Measurements from ENCODE around the gene PARM1. TPM values are rescaled to one million over a fixed set of nuclear protein-coding genes. Genes with fewer than 3 reads are reported as not detected.
A peak's percentile ranks its signal among the peaks of the same experiment; 100 is the strongest.

The PARM1 gene, protein sequence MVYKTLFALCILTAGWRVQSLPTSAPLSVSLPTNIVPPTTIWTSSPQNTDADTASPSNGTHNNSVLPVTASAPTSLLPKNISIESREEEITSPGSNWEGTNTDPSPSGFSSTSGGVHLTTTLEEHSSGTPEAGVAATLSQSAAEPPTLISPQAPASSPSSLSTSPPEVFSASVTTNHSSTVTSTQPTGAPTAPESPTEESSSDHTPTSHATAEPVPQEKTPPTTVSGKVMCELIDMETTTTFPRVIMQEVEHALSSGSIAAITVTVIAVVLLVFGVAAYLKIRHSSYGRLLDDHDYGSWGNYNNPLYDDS
- total RNA-seq (2014; rRNA removed; shearing (Covaris generic); ENCODE audit: low replicate concordance): 37.6 and 65.0 TPM in 2 replicates

DNA sequence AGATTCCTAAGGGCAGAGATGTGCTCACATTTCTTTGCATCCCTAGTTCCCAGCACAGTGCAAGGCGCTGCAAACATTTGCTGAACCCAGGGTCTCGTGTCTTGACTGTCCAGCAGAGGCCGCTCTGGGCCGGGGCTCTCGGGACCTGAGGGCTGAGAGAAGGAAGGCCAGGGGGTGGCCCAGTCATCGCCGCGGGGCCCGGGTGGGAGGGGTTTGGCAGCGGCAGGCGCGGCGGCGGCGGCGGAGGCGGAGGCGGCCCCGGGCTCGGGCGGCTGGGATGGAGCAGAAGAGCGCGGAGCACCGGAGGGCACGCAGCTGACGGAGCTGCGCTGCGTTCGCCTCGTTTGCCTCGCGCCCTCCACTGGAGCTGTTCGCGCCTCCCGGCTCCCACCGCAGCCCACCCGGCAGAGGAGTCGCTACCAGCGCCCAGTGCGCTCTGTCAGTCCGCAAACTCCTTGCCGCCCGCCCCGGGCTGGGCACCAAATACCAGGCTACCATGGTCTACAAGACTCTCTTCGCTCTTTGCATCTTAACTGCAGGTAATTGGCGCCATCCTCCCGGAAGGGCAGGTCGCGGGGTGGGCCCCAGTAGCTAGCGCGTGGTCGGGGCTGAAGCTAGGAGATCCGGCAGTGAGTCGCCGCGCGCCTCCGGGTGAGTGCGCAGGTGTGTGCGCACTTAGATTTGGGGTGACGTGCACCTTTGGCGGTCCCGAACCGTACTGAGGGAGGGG, at the start of gene PARM1:
TSS of gene PARM1 (plus strand) at position 285 of the 730 bp plus-strand sequence. CDS start at position 497, 212 bp downstream.
- Histone ChIP-seq H3K4me2 (ENCODE audit: low read depth, low read length, poor library complexity, severe bottlenecking) (peak within 1 kb of the TSS; percentile 78), H4K20me1 (ENCODE audit: insufficient read depth, low read depth, low read length) (peaks cover 10% of the 10 kb centered on the region), H3K27me3 (ENCODE audit: low read length) (no peaks in the 10 kb centered on the region), H3K4me1 (ENCODE audit: low read length) (peaks cover 81% of the 10 kb centered on the region), H3K27ac (ENCODE audit: low read length) (peak within 1 kb of the TSS; percentile 97), H3K9me2 (replicated peaks; ENCODE audit: insufficient read depth, low read length) (no peaks in the 10 kb centered on the region), H3K9me3 (ENCODE audit: low read length) (no peaks in the 10 kb centered on the region), H3K79me2 (ENCODE audit: low read length) (peaks cover 43% of the 10 kb centered on the region), H3K4me3 (ENCODE audit: low read length) (peak within 1 kb of the TSS; percentile 80), H3K36me3 (ENCODE audit: insufficient read depth, low read length) (0 out of 2 replicates have a peak, but pooled peaks cover 5% of the 10 kb centered on the region), H3K9ac (ENCODE audit: low read length) (peak within 1 kb of the TSS; percentile 83), H2AFZ (ENCODE audit: low read length) (peak within 1 kb of the TSS; percentile 71; the same call in 1 of the 2 replicates)
- DNase-seq: peak; percentile 97

- H3K79me2 ChIP-seq (ENCODE audit: low read length): no peaks in the 10 kb centered on the region
- no peak overlapping the region for H3K4me3 ChIP-seq (ENCODE audit: low read length)
- no peaks in the 10 kb centered on the region for H3K9me3 ChIP-seq (ENCODE audit: low read length)
- no peaks in the 10 kb centered on the region for H3K9me2 ChIP-seq (replicated peaks; ENCODE audit: insufficient read depth, low read length)
- no peaks in the 10 kb centered on the region for H3K36me3 ChIP-seq (ENCODE audit: insufficient read depth, low read length)
- H3K27ac ChIP-seq (ENCODE audit: low read length): no peak overlapping the region
- no peak overlapping the region for H3K9ac ChIP-seq (ENCODE audit: low read length)
- H2AFZ ChIP-seq (ENCODE audit: low read length): no peak overlapping the region
- H3K4me1 ChIP-seq (ENCODE audit: low read length): peaks cover 13% of the 10 kb centered on the region
- DNase-seq: no peak
- no peaks in the 10 kb centered on the region for H4K20me1 ChIP-seq (ENCODE audit: insufficient read depth, low read depth, low read length)
- H3K4me2 ChIP-seq (ENCODE audit: low read depth, low read length, poor library complexity, severe bottlenecking): peak overlapping the region; percentile 20
- no peaks in the 10 kb centered on the region for H3K27me3 ChIP-seq (ENCODE audit: low read length)
Observed at GRCh38 chr4:74884266-74884665, 48.6 kb upstream of the PARM1 start.

GRCh38 chr4:74886484-74886883, 46.4 kb upstream of the PARM1 start:
- Histone ChIP-seq H3K27me3 (ENCODE audit: low read length) (no peaks in the 10 kb centered on the region), H4K20me1 (ENCODE audit: insufficient read depth, low read depth, low read length) (no peaks in the 10 kb centered on the region), H3K36me3 (ENCODE audit: insufficient read depth, low read length) (no peaks in the 10 kb centered on the region), H3K79me2 (ENCODE audit: low read length) (no peaks in the 10 kb centered on the region), H3K9me3 (ENCODE audit: low read length) (no peaks in the 10 kb centered on the region), H2AFZ (ENCODE audit: low read length) (no peak overlapping the region), H3K4me2 (ENCODE audit: low read depth, low read length, poor library complexity, severe bottlenecking) (no peak overlapping the region), H3K9ac (ENCODE audit: low read length) (no peak overlapping the region), H3K27ac (ENCODE audit: low read length) (no peak overlapping the region), H3K4me3 (ENCODE audit: low read length) (no peak overlapping the region), H3K4me1 (ENCODE audit: low read length) (peaks cover 23% of the 10 kb centered on the region), H3K9me2 (replicated peaks; ENCODE audit: insufficient read depth, low read length) (no peaks in the 10 kb centered on the region)
- DNase-seq: no peak

DNA sequence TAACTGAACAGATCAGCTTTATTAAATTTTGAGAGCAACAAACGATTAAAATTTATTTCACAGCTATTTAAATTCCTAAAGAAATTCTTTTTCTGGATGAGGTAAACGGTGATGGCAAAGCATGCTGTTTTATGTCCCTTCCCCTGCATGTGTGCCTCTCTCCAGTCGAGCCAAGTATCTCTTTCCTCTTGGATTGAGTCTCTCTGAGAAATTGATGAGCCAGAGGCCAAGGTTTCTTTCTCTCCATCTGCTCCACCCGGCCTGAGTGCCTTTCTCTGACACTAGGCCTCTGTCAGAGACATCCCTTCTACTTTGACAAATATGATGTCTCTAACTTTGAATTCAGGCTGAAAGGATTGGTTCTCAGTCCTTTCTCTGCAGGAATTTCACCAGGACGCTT, 42.6 kb upstream of the PARM1 start:
- Histone ChIP-seq H4K20me1 (ENCODE audit: insufficient read depth, low read depth, low read length) (no peaks in the 10 kb centered on the region), H3K27me3 (ENCODE audit: low read length) (no peaks in the 10 kb centered on the region), H3K27ac (ENCODE audit: low read length) (no peak overlapping the region), H3K9me2 (replicated peaks; ENCODE audit: insufficient read depth, low read length) (no peaks in the 10 kb centered on the region), H3K36me3 (ENCODE audit: insufficient read depth, low read length) (no peaks in the 10 kb centered on the region), H3K9me3 (ENCODE audit: low read length) (no peaks in the 10 kb centered on the region), H3K4me1 (ENCODE audit: low read length) (peaks cover 40% of the 10 kb centered on the region), H3K4me2 (ENCODE audit: low read depth, low read length, poor library complexity, severe bottlenecking) (no peak overlapping the region), H3K79me2 (ENCODE audit: low read length) (no peaks in the 10 kb centered on the region), H2AFZ (ENCODE audit: low read length) (no peak overlapping the region), H3K9ac (ENCODE audit: low read length) (no peak overlapping the region), H3K4me3 (ENCODE audit: low read length) (no peak overlapping the region)
- DNase-seq: no peak

DNA sequence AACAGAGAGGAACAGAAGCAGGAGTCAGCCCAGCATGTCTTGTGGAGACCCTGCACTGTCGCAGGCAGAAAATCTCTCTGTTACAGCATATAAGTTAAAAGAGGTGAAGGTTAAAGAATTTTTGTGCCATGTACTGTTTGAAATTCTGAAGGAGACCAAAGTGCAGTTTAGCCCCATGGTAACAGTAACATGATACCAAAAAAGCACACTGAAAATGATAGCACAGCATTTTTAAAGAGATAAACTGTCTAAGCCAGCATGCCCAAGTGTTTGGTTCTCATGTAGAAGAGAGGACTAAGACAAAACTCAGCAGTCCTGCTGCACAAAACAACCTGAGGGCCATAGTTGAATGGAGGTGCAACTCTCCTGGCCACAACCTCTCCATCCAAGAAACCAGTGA, 41.9 kb upstream of the PARM1 start:
- no peak for DNase-seq
- Histone ChIP-seq H4K20me1 (ENCODE audit: insufficient read depth, low read depth, low read length) (no peaks in the 10 kb centered on the region), H3K4me1 (ENCODE audit: low read length) (peaks cover 40% of the 10 kb centered on the region), H3K9me2 (replicated peaks; ENCODE audit: insufficient read depth, low read length) (no peaks in the 10 kb centered on the region), H2AFZ (ENCODE audit: low read length) (no peak overlapping the region), H3K27ac (ENCODE audit: low read length) (no peak overlapping the region), H3K36me3 (ENCODE audit: insufficient read depth, low read length) (no peaks in the 10 kb centered on the region), H3K4me3 (ENCODE audit: low read length) (no peak overlapping the region), H3K9me3 (ENCODE audit: low read length) (no peaks in the 10 kb centered on the region), H3K79me2 (ENCODE audit: low read length) (no peaks in the 10 kb centered on the region), H3K4me2 (ENCODE audit: low read depth, low read length, poor library complexity, severe bottlenecking) (no peak overlapping the region), H3K9ac (ENCODE audit: low read length) (no peak overlapping the region), H3K27me3 (ENCODE audit: low read length) (no peaks in the 10 kb centered on the region)

DNA sequence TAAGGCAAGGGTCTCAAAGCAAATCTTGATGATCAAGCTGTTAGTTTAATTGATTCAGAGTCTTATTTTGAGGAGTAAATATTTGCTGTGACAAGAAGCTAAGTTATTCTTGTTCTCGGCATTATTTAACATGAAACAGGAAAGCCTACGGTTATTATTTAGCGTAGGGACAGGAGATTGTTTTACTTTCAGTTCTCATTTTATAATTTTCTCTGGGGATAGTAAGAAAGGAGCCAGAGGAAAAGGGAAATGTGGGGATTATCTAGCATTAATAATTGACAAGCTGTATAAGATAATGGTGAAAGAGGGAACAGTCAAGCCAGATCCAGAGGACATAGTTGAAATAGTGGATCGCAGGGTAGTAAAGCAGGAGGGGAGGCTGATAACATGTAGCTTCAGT, 39.7 kb upstream of the PARM1 start:
- Histone ChIP-seq H3K4me3 (ENCODE audit: low read length) (peak overlapping the region; percentile 56), H3K4me2 (ENCODE audit: low read depth, low read length, poor library complexity, severe bottlenecking) (peak overlapping the region; percentile 76), H3K9ac (ENCODE audit: low read length) (peak overlapping the region; percentile 42), H3K36me3 (ENCODE audit: insufficient read depth, low read length) (no peaks in the 10 kb centered on the region), H3K9me3 (ENCODE audit: low read length) (no peaks in the 10 kb centered on the region), H3K4me1 (ENCODE audit: low read length) (peaks cover 40% of the 10 kb centered on the region), H3K9me2 (replicated peaks; ENCODE audit: insufficient read depth, low read length) (no peaks in the 10 kb centered on the region), H3K27ac (ENCODE audit: low read length) (peak overlapping the region; percentile 44), H3K79me2 (ENCODE audit: low read length) (no peaks in the 10 kb centered on the region), H3K27me3 (ENCODE audit: low read length) (no peaks in the 10 kb centered on the region), H4K20me1 (ENCODE audit: insufficient read depth, low read depth, low read length) (no peaks in the 10 kb centered on the region), H2AFZ (ENCODE audit: low read length) (peak overlapping the region; percentile 70)
- no peak for DNase-seq

DNA sequence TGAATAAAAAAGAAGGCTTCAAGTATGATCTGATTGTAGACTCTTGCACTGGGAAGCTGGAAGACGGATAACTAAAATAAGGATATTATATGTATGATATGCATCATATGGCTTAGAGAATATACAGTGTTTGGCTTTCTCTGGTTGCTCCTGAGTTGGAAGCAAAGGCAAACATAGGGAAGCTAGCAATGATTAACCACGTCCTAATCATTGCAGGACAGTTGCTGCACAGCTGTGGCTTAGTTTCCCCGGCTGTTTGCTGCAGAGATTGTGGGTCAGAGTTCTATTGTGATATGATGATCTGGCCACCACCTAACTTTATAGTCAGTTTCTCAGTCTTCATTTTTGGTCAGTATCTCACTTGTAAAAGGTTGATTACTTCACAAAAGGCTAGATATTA, 36.3 kb upstream of the PARM1 start:
- H3K27me3 ChIP-seq (ENCODE audit: low read length): no peaks in the 10 kb centered on the region
- no peaks in the 10 kb centered on the region for H4K20me1 ChIP-seq (ENCODE audit: insufficient read depth, low read depth, low read length)
- H3K9me3 ChIP-seq (ENCODE audit: low read length): no peaks in the 10 kb centered on the region
- H3K9me2 ChIP-seq (replicated peaks; ENCODE audit: insufficient read depth, low read length): no peaks in the 10 kb centered on the region
- H2AFZ ChIP-seq (ENCODE audit: low read length): no peak overlapping the region
- no peaks in the 10 kb centered on the region for H3K36me3 ChIP-seq (ENCODE audit: insufficient read depth, low read length)
- H3K4me2 ChIP-seq (ENCODE audit: low read depth, low read length, poor library complexity, severe bottlenecking): no peak overlapping the region
- no peaks in the 10 kb centered on the region for H3K79me2 ChIP-seq (ENCODE audit: low read length)
- peaks cover 30% of the 10 kb centered on the region for H3K4me1 ChIP-seq (ENCODE audit: low read length)
- DNase-seq: no peak
- no peak overlapping the region for H3K27ac ChIP-seq (ENCODE audit: low read length)
- H3K9ac ChIP-seq (ENCODE audit: low read length): no peak overlapping the region
- no peak overlapping the region for H3K4me3 ChIP-seq (ENCODE audit: low read length)

DNA sequence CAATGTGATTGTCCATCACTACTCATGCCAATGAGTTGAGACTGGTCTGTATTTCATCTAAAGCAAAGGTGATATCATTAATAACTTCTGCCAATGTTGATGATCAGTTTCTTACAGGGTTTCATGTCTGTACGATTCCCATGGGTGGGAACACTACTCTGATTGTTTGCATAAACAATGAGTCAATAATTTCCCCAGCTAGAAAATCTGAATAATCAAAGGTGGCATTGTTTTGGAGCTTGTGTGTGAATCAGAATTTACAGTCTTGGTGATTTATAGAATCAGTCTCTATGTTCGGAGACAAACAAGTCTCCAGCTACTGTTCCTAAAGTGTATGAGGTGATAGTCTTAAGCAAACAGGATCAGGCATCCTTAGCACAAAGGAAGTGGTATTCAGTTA, 35.5 kb upstream of the PARM1 start:
- Histone ChIP-seq H3K4me1 (ENCODE audit: low read length) (peaks cover 28% of the 10 kb centered on the region), H3K27ac (ENCODE audit: low read length) (no peak overlapping the region), H3K9ac (ENCODE audit: low read length) (no peak overlapping the region), H3K9me3 (ENCODE audit: low read length) (no peaks in the 10 kb centered on the region), H3K4me2 (ENCODE audit: low read depth, low read length, poor library complexity, severe bottlenecking) (no peak overlapping the region), H2AFZ (ENCODE audit: low read length) (no peak overlapping the region), H3K79me2 (ENCODE audit: low read length) (no peaks in the 10 kb centered on the region), H3K4me3 (ENCODE audit: low read length) (no peak overlapping the region), H3K36me3 (ENCODE audit: insufficient read depth, low read length) (no peaks in the 10 kb centered on the region), H3K9me2 (replicated peaks; ENCODE audit: insufficient read depth, low read length) (no peaks in the 10 kb centered on the region), H3K27me3 (ENCODE audit: low read length) (no peaks in the 10 kb centered on the region), H4K20me1 (ENCODE audit: insufficient read depth, low read depth, low read length) (no peaks in the 10 kb centered on the region)
- DNase-seq: no peak
